Colonic mucosa (tissue), 4 donors: Measurements from ENCODE around the gene GCNT4. TPM values are rescaled to one million over a fixed set of nuclear protein-coding genes. Genes with fewer than 3 reads are reported as not detected.
"Not testable (repeated sequence)": the region's sequence is repeated elsewhere in the genome, so short reads cannot be mapped to it uniquely, and the experiment has no call there.

Source experiments
- DNase-seq: peaks from one replicate; pipeline ENCODE4 v3.0.0-alpha.2; 2020
- H3K27ac ChIP-seq: fragments of 200-600 bp; one replicate; pipeline ENCODE4 v1.8.0; 2021
- H3K27me3 ChIP-seq: fragments of 200-600 bp; one replicate; pipeline ENCODE4 v1.8.0; 2021
- H3K36me3 ChIP-seq: fragments of 200-600 bp; one replicate; pipeline ENCODE4 v1.8.0; 2021
- H3K4me1 ChIP-seq: fragments of 200-600 bp; one replicate; pipeline ENCODE4 v1.8.0; 2021; ENCODE audit warnings: mild to moderate bottlenecking
- H3K4me3 ChIP-seq: fragments of 200-600 bp; one replicate; pipeline ENCODE4 v1.8.0; 2021
- H3K9ac ChIP-seq, 2 donors: one replicate each; pipeline ENCODE4 v1.7.0; 2013; ENCODE audit warnings: control low read depth in 2 of 2, low read depth in 2 of 2, low read length in 2 of 2
- H3K9me3 ChIP-seq: fragments of 200-600 bp; one replicate; pipeline ENCODE4 v1.8.0; 2021
- intact Hi-C: fragments of 100-400 bp; cut with DNase I; formaldehyde crosslinking; loops from one replicate; pipeline ENCODE4 v1.14.1; 2022
- total RNA-seq, 2 donors: library from RNA; stranded (reverse); fragmentation: NEBNext Ultra II Directional in 1 of 2; extraction: Animal tissue kit (Norgen Biotek cat#: 25700) in 1 of 2; gene quantifications; one replicate each; pipeline ENCODE4 v1.2.1, GENCODE V29; 2021
- TF ChIP-seq, protein P1 (sequence below): fragments of 200-600 bp; IDR thresholded peaks from one replicate; pipeline ENCODE4 v1.8.0; 2022; ENCODE audit warnings: antibody characterized with exemption, mild to moderate bottlenecking
- donor health status: healthy.
- donor health status: DM: no; HTN: no; CAD: no.
- donor health status: DM: no; HTN: no; CAD: no.

The GCNT4 gene
- total RNA-seq, 2 donors from 2014 or later = 0.25 to 2.7 TPM

- TF ChIP-seq, protein P1, sequence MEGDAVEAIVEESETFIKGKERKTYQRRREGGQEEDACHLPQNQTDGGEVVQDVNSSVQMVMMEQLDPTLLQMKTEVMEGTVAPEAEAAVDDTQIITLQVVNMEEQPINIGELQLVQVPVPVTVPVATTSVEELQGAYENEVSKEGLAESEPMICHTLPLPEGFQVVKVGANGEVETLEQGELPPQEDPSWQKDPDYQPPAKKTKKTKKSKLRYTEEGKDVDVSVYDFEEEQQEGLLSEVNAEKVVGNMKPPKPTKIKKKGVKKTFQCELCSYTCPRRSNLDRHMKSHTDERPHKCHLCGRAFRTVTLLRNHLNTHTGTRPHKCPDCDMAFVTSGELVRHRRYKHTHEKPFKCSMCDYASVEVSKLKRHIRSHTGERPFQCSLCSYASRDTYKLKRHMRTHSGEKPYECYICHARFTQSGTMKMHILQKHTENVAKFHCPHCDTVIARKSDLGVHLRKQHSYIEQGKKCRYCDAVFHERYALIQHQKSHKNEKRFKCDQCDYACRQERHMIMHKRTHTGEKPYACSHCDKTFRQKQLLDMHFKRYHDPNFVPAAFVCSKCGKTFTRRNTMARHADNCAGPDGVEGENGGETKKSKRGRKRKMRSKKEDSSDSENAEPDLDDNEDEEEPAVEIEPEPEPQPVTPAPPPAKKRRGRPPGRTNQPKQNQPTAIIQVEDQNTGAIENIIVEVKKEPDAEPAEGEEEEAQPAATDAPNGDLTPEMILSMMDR = no peak
- intact Hi-C loops = no loop called here
- no peaks in the 10 kb centered on the region for H3K36me3 ChIP-seq
- no peak overlapping the region for H3K27ac ChIP-seq
- no peak overlapping the region for H3K4me3 ChIP-seq
- no peak overlapping the region for H3K9ac ChIP-seq
- no peaks in the 10 kb centered on the region for H3K27me3 ChIP-seq
- no peaks in the 10 kb centered on the region for H3K4me1 ChIP-seq
- no peak for DNase-seq
- no peaks in the 10 kb centered on the region for H3K9me3 ChIP-seq
Observed at GRCh38 chr5:75088648-75089047, 36.3 kb upstream of the GCNT4 start.

DNA sequence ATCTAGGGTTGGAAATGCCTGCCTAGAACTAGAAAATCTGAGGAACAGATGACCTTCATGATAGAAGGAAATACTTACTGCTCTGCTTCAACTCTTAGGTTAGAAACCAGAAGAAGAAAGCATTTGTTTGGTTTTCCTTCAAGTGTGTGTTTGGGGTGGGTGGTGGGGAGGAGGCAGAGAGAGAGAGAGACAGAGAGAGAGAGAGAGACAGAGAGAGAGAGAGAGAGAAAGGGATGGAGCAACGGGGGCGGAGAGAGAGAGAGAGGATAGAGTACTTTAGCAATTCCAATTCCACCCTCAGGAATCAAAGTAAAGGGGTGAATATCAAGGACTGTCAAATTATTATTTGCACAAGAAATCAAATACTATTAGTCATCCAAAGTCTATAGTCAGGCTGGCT lies 29.2 kb upstream of the GCNT4 start:
- TF ChIP-seq, protein P1 = no peak
- Histone ChIP-seq H3K27ac (no peak overlapping the region), H3K27me3 (no peaks in the 10 kb centered on the region), H3K36me3 (no peaks in the 10 kb centered on the region), H3K9ac (no peak overlapping the region), H3K4me1 (no peaks in the 10 kb centered on the region), H3K4me3 (no peak overlapping the region), H3K9me3 (no peaks in the 10 kb centered on the region)
- DNase-seq = no peak
- intact Hi-C loops = no loop called here

- H3K27me3 ChIP-seq, intact Hi-C loops, H3K4me1 ChIP-seq, DNase-seq, H3K9ac ChIP-seq, H3K27ac ChIP-seq, H3K4me3 ChIP-seq, H3K36me3 ChIP-seq, H3K9me3 ChIP-seq: not testable (repeated sequence)
Observed at GRCh38 chr5:75079346-75079745, 27.0 kb upstream of the GCNT4 start.

DNA sequence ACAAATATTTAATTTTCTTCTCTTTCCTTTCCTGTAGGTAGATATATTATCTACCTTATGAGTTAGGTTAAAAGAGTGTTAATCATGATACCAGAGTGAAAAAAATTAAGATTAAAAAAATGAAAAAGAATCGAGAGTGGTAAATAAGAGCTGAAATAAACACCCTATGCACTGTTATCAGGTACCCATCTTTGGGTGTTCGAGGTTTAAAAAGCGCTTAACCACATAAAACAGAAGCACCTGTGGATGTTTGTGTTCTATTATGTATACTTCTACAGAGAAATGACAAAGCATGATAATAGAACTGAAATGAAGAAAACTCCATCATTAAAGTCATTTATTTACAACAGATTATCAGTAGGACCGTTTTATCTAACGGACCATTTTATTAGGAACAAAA lies 25.7 kb upstream of the GCNT4 start:
- no peak overlapping the region for H3K9ac ChIP-seq
- no peaks in the 10 kb centered on the region for H3K4me1 ChIP-seq
- H3K36me3 ChIP-seq = no peaks in the 10 kb centered on the region
- TF ChIP-seq, protein P1 = no peak
- no peaks in the 10 kb centered on the region for H3K27me3 ChIP-seq
- DNase-seq = no peak
- no peaks in the 10 kb centered on the region for H3K9me3 ChIP-seq
- H3K27ac ChIP-seq = no peak overlapping the region
- intact Hi-C loops = no loop called here
- no peak overlapping the region for H3K4me3 ChIP-seq

DNA sequence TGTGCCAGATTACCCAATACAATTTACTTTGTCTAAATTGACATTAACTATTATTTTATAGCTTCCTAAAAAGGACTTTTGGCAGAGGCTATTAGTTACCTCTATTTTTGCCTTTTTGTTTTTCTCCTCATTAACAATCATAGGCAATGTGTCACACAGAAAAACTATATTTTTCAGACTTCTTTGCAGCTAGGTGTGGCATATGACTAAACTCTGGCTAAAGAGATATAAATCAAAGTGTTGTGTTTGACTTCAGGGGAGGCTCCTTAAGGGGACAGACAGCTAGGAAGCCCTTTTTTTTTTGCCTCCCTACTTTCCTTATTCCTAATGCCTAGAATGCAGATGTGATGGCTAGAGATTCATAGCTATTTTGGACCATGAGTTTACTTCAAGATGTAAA lies 19.7 kb upstream of the GCNT4 start:
- no peak overlapping the region for H3K4me3 ChIP-seq
- no peak for DNase-seq
- TF ChIP-seq, protein P1 = no peak
- no peaks in the 10 kb centered on the region for H3K9me3 ChIP-seq
- no peaks in the 10 kb centered on the region for H3K27me3 ChIP-seq
- intact Hi-C loops = no loop called here
- no peak overlapping the region for H3K27ac ChIP-seq
- no peaks in the 10 kb centered on the region for H3K36me3 ChIP-seq
- H3K9ac ChIP-seq = no peak overlapping the region
- no peaks in the 10 kb centered on the region for H3K4me1 ChIP-seq

DNA sequence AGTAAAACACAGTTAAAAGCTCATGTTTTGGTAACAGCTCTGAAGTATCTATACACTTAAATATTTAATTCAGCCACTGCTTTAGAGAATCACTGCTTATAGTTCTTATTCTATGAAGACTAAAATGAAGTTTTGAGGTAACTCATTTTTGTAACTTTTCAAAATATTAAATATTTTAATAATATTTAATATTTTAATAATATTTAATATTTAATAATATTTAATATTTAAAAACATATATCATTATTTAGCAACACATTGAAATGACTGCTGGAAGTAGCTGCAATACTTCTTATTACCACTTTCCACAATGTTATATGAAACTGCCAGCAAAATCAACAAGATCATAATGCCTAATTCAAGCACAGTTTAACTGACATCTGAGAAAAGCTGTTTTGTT lies 18.7 kb upstream of the GCNT4 start:
- intact Hi-C loops = no loop called here
- H3K4me3 ChIP-seq = no peak overlapping the region
- DNase-seq = no peak
- TF ChIP-seq, protein P1 = no peak
- no peak overlapping the region for H3K27ac ChIP-seq
- H3K9ac ChIP-seq = no peak overlapping the region
- H3K9me3 ChIP-seq = no peaks in the 10 kb centered on the region
- no peaks in the 10 kb centered on the region for H3K27me3 ChIP-seq
- no peaks in the 10 kb centered on the region for H3K36me3 ChIP-seq
- no peaks in the 10 kb centered on the region for H3K4me1 ChIP-seq
